Kidney epithelial cell (primary cell): ENCODE data around the gene E2F6. TPM values are rescaled to one million over a fixed set of nuclear protein-coding genes. Genes with fewer than 3 reads are reported as not detected.
A peak's percentile ranks its signal among the peaks of the same experiment; 100 is the strongest.

ENCODE experiments used
- DNase-seq: peaks from one replicate; pipeline ENCODE4 v3.0.0-alpha.2; 2010; ENCODE audit warnings: low read depth
- H3K27me3 ChIP-seq: 2 replicates; pipeline ENCODE4 v1.6.0; 2011; ENCODE audit warnings: low read length; ENCODE audit not compliant: control insufficient read depth, insufficient read depth
- H3K36me3 ChIP-seq: 2 replicates; pipeline ENCODE4 v1.5.1; 2011; ENCODE audit warnings: low read length; ENCODE audit not compliant: control insufficient read depth, insufficient read depth
- H3K4me3 ChIP-seq: 2 replicates; pipeline ENCODE4 v1.5.1; 2011; ENCODE audit warnings: low read depth, mild to moderate bottlenecking, control low read depth, low read length
- total RNA-seq: library from RNA; depleted of rRNA; stranded (reverse); fragments of >200 nt; gene quantifications from 2 replicates; pipeline ENCODE4 v1.2.3, GENCODE V29; 2015
- TF ChIP-seq, protein P1 (sequence below): IDR thresholded peaks from 2 replicates; pipeline ENCODE4 v1.5.1; 2011; ENCODE audit warnings: mild to moderate bottlenecking, moderate library complexity, low read length, control low read depth, inconsistent platforms; ENCODE audit not compliant: insufficient read depth, poor library complexity, severe bottlenecking

The E2F6 gene
- total RNA-seq, 1 donor from 2014 or later = 15.0 TPM

DNA sequence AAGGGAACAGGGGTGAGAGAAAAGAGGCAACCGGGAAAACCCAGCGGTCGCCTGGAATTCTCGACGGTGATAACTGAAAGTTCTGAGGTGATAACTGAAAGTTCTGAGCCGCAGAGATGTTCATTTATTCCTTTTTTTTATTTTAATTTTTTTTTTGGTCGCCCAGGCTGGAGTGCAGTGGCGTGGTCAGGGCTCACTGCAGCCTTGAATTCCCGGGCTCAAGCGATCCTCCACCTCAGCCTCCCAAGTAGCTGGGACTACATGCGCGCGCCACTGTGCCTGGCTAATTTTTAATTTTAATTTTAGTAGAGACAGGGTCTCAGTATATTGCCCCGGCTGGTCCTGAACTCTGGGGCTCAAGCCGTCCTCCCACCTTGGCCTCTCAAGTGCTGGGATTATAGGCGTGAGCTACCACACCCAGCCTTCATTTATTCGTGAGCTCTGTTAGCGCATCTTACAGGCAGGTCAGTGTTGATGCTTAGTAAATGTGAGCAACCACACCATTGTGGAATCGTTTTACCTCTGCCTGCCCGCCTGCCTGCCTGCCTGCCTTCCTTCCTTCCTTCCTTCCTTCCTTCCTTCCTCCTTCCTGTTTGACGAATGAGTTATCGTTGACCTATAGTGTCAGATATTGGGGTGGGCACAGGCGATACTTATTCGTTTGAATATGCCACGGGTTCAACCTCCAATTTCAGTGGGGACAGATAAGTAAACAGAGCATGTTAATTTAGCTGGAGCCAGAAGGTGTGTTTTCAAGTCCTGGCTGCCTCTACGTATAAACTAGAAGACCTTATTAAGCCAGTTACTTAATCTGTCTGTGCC, 557 bp upstream of the E2F6 start:
- no peak for DNase-seq
- TF ChIP-seq, protein P1, sequence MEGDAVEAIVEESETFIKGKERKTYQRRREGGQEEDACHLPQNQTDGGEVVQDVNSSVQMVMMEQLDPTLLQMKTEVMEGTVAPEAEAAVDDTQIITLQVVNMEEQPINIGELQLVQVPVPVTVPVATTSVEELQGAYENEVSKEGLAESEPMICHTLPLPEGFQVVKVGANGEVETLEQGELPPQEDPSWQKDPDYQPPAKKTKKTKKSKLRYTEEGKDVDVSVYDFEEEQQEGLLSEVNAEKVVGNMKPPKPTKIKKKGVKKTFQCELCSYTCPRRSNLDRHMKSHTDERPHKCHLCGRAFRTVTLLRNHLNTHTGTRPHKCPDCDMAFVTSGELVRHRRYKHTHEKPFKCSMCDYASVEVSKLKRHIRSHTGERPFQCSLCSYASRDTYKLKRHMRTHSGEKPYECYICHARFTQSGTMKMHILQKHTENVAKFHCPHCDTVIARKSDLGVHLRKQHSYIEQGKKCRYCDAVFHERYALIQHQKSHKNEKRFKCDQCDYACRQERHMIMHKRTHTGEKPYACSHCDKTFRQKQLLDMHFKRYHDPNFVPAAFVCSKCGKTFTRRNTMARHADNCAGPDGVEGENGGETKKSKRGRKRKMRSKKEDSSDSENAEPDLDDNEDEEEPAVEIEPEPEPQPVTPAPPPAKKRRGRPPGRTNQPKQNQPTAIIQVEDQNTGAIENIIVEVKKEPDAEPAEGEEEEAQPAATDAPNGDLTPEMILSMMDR = no peak

DNA sequence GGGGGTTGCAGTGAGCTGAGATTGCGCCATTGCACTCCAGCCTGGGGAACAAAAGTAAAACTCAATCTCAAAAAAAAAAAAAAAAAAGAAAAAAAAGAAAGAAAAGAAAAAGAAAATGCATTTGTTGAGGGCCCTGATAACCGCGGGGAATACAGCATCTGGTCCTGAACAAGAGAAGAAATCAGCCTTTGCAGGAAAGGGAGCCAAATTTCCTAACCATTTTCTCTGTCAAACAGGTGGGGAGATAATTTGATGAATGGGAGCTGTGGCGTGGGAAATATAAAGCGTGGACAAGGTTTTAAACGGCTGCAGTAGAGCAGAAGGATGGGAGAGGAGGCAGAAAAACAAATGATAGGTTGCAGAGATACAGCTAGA, 864 bp downstream of the E2F6 start:
- DNase-seq = no peak
- H3K36me3 ChIP-seq = no peaks in the 10 kb centered on the region
- TF ChIP-seq, protein P1 = no peak
- H3K4me3 ChIP-seq = peak overlapping the region; percentile 68
- no peaks in the 10 kb centered on the region for H3K27me3 ChIP-seq

More for the DNA sequence above, 557 bp upstream of the E2F6 start:
- Histone ChIP-seq H3K27me3 (no peaks in the 10 kb centered on the region), H3K36me3 (no peaks in the 10 kb centered on the region), H3K4me3 (peak overlapping the region; percentile 68)

DNA sequence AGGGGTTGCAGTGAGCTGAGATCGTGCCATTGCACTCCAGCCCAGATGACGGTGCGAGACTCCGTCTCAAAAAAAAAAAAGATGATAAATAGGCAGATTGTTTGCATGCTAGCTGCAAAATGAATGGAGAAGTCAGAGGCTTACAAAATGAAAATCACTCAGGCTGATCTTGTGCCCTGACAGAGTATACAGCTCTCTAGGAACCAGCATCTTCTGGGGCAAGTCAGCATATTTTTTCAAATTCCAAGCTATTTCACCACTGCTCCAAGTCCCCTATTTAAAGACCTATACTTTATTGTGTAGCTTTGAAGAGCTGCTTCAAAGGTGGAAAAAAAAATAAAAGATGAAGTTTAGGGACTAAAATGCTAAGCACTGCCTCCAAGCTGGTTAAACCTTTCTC, 6.1 kb downstream of the E2F6 start:
- no peaks in the 10 kb centered on the region for H3K36me3 ChIP-seq
- no peak for DNase-seq
- H3K27me3 ChIP-seq = no peaks in the 10 kb centered on the region
- TF ChIP-seq, protein P1 = no peak
- no peak overlapping the region for H3K4me3 ChIP-seq

DNA sequence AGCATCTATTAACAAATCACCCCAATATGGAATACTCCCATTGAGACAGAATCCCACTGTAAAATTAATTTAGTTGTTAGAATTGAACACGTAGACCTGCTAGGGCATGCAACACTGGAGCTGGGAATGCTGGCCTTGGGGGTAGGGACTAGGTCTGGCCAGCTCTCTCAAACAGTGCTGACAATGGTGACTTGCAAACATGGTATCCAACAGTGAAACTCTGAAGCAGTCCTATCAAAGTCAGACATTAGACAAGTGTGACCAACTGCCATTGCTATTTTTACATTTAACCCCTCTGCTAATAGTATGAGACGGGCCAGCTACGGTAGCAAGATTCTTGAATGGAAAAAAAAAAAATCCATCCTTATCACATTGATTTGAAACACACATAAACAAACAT, 7.2 kb downstream of the E2F6 start:
- Histone ChIP-seq H3K27me3 (no peaks in the 10 kb centered on the region), H3K36me3 (no peaks in the 10 kb centered on the region), H3K4me3 (no peak overlapping the region)
- no peak for DNase-seq
- TF ChIP-seq, protein P1 = no peak

DNA sequence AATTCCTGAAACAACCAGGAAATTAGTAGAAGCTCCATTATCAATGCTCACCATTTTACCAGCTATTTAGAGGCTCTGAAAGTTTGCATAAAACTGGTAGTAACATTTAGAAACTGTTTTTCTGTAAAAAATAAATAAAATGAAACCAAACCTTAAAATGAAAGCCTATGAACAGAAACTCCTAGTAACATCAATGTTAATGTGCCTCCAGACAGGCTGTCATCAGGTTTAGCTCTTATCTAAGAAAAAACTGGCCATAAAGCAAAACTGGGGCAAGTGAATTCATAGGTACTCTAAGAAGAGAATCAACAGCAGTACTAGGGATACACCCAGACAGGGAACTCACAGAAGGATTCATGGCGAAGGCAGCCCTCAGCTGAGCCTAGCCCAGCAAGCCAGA, 8.0 kb downstream of the E2F6 start:
- TF ChIP-seq, protein P1 = no peak
- no peak overlapping the region for H3K4me3 ChIP-seq
- H3K27me3 ChIP-seq = no peaks in the 10 kb centered on the region
- DNase-seq = no peak
- no peaks in the 10 kb centered on the region for H3K36me3 ChIP-seq

DNA sequence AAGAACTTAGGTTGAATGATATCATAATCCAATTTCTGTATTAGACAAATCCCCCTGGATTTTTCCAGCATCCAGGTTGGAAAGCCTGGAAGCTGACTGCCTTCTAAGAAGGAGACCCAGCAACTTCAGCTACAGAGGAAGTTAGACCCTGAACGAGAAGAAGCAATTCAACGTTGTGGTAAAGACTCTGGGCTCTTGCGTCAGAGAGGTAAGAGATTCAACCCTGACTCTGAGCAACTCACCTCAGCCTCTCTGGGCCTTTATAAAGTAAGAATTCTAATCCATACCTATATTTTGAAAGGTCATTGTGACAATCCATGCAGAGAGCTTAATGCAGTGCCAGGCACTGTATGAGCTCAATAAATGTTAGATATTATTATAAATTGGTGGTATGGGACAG, 9.7 kb downstream of the E2F6 start:
- Histone ChIP-seq H3K27me3 (no peaks in the 10 kb centered on the region), H3K36me3 (no peaks in the 10 kb centered on the region), H3K4me3 (no peak overlapping the region)
- DNase-seq = no peak
- TF ChIP-seq, protein P1 = no peak
